ENCODE results near the gene DPYSL4.

DPYSL4 gene

GRCh38 chr10:132186488-132187429, at the start of gene DPYSL4:
TSS of gene DPYSL4 (plus strand) at chr10:132186948. CDS start at chr10:132187064, 116 bp downstream.
- DNase-seq, result no peak

- no peak for DNase-seq
Observed at GRCh38 chr10:132137111-132138072, 49.4 kb upstream of the DPYSL4 start.

- DNase-seq, result no peak
Observed at GRCh38 chr10:132138133-132138532, 48.6 kb upstream of the DPYSL4 start.

GRCh38 chr10:132138596-132138995, 48.2 kb upstream of the DPYSL4 start:
- no peak for DNase-seq

- DNase-seq, result no peak
Observed at GRCh38 chr10:132139526-132139925, 47.2 kb upstream of the DPYSL4 start.

DNA sequence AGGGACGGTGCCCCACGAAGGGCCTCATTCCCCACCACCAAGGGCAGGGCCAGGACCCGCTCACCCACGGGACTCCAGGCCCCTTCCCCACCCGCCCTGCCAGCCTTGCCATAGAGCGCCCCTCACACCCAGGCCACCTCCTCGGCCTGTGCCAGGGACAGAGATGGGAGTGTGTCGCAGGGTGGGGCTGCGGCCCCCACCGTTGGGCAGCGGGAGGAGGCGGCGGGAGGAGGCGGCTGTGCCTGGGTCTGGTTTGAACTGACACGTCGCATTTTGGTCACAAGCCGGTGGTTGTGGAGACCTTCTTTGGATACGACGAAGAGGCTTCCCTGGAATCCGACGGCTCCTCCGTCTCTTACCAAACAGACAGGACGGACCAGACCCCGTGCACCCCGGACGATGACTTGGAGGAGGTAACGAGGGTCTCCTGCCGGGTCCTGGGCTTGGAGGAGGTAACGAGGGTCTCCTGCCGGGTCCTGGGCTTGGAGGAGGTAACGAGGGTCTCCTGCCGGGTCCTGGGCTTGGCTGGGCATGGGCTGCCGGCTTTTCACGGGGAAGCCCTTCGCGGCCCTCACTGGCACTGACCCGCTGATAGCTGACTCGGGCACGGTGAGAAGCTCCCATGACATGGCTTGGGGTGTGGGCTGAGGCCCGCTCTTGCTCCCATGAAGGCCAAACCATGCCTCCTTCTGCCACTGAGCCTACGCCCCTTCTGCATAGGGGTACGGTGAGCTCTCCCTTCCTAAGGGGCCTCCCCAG, 46.4 kb upstream of the DPYSL4 start:
- DNase-seq, result no peak

- DNase-seq, result no peak
Observed at GRCh38 chr10:132141076-132141475, 45.7 kb upstream of the DPYSL4 start.

DNA sequence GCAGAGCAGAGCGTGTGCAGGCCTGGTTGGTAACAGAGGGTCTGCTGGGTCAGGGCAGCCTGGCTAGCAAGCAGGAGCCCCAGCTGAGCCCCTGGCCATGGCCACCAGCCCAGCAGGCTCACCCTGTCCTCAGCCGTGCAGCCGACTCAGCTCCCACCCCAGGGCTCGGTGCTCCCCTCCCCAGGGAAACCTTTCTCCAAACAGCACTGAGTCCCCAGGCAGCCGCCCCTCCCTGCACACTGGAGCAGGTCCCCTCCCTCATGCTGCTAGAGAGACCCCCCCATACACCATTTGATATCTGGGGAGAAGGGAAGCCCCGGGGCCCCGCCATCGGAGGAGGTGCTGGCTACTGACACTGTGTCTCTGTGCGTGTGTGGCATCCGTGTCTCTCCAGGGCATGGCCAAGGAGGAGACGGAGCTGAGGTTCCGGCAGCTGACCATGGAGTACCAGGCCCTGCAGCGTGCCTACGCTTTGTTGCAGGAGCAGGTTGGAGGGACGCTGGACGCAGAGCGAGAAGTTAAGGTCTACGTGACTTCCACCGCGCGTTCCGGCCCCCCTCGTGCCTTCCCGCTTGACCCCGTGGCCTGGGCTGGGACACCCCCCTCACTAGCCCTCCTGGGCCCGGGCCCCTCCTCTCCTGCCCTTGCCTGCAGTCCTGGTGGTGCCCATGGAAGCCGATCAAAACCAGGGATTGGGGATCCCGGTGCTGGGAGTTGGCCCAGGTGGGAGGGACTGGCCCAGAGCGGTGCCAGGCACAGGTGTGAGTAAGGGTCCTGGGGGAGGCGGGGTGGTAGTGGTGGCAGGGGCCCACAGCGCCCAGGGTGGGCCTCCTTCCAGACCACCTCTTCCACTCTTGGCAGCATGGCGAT, 45.0 kb upstream of the DPYSL4 start:
- DNase-seq, result no peak

GRCh38 chr10:132142396-132143161, 44.2 kb upstream of the DPYSL4 start:
- no peak for DNase-seq

DNA sequence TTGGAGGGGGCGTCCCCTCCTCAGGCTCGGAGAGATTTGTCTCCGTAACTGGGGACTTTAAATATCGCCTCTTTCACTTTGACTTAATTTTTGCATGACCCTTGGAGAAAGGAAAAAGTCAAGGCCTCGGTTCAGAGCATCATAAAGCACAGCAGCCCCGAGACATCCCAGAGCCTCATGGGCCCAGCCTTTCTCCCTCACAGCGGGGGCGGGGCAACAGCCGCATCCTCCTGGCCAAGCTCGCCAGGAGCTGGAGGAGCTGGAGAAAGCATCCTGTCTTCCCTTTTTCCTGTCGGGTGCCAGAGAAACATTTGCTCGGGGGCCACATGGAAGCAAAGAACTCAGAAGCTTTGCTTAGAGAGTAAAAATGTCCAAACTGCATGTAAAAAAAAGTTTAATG, 43.6 kb upstream of the DPYSL4 start:
- no peak for DNase-seq

GRCh38 chr10:132144086-132144485, 42.7 kb upstream of the DPYSL4 start:
- no peak for DNase-seq

- DNase-seq, result no peak
Observed at GRCh38 chr10:132145002-132145401, 41.7 kb upstream of the DPYSL4 start.

- no peak for DNase-seq
Observed at GRCh38 chr10:132145521-132146185, 41.1 kb upstream of the DPYSL4 start.

DNA sequence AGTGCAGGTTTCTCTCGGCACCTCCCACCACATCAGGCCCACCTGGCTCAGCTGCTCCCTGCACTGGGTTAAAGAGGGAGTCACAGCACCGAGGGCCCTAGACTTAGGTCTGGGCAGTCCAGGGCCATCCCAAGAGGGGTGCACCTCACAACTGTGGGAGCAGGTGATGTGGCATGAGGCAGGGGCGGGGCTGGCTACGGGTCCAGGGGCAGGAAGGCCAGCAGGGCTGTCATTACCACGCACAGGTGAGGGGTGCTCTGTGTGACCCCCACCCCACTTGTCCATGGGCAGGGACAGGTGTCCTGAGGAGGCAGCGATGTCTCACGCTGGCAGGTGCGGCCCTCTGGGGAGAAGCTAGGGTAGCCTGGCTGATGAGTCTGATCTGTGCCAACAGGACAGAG, 40.5 kb upstream of the DPYSL4 start:
- DNase-seq, result no peak

GRCh38 chr10:132146941-132147915, 39.5 kb upstream of the DPYSL4 start:
- DNase-seq, result no peak

DNA sequence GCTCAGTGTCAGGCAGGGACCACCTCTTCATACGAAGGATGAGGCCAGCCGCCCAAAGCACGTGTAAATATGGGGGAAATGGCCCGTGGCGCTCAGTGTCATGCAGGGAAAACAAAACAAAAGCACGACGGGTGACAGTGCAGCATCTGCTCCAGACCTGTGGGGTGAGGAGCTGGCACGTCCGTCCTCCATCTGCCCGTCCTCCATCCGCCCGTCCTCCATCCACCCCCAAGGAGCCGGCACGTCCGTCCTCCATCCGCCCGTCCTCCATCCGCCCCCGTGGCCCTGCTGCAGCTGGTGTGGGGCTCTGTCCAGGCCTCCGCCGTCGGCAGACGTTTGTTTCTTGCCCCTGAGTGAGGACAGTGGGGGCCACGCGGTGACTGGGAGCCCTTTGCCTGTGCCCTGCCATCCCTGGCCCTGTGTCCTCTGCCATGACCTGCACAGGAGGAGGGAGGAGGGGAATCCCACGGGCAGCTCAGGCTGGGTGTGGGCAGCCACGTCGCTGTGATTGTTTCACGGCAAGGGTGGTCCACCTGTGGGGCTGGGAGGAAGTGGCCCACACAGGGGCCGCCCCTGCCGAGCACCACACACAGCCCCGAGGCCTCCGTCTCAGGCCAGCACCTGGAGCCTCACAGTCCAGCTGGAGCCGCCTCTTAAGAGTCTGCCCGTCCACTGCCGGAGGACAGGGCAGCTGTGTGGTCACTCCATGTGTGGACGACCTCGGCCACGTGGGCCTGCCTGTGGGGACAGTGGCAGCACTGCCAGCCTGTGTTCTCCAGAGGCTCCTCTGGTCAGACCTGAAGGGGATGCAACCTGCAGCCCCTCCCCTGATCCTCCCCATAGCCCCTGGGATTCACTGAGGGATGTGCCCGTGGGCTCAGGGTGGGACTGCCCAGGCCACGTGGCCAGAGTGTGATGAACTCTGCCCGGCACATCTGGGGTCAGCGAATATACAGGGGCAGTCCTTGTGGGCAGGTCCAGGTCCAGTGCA, 38.2 kb upstream of the DPYSL4 start:
- DNase-seq, result no peak

DNA sequence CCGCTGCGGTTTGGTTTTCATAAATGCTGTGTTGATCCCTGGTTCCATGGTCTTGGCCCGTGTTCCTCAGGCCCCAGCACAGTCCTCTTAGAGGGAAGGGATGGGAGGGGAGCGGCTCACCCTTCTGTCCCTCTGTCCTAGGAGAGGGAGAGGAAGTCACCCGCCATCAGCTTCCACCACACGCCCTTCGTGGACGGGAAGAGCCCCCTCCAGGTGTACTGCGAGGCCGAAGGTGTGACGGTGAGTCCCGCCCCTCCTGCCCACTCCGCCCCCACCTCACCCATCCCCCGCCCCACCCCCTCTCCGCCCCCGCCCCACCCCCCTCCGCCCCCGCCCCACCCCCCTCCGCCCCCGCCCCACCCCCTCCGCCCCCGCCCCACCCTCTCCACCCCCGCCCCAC, 37.5 kb upstream of the DPYSL4 start:
- no peak for DNase-seq

GRCh38 chr10:132149917-132150316, 36.8 kb upstream of the DPYSL4 start:
- DNase-seq, result no peak

Data from islet precursor cell (in vitro differentiated cells).